GM12878 (cell line): Measurements from ENCODE around the gene EHMT2.

Experiments used
- CTCF ChIP-seq, 3 experiments: IDR thresholded peaks in 2 of 3; conservative IDR thresholded peaks in 1 of 3; 2 replicates each; pipeline ENCODE4 v1.5.1; 2011; ENCODE audit warnings: low read depth in 3 of 3, low read length in 3 of 3, mild to moderate bottlenecking in 3 of 3, control low read depth in 2 of 3, moderate library complexity in 2 of 3, inconsistent platforms in 1 of 3, mixed read lengths in 1 of 3; ENCODE audit not compliant: control insufficient read depth in 2 of 3, insufficient read depth in 1 of 3; ENCODE audit errors: extremely low read depth in 1 of 3
- GABPA ChIP-seq: IDR thresholded peaks from 2 replicates; pipeline ENCODE4 v1.6.1; 2014; ENCODE audit warnings: antibody characterized with exemption, low read depth, mild to moderate bottlenecking, inconsistent platforms
- NFYA ChIP-seq: IDR thresholded peaks from 2 replicates; pipeline ENCODE4 v1.6.1; 2011; ENCODE audit warnings: low read depth, mild to moderate bottlenecking, low read length, improper control_type of control experiment, borderline replicate concordance
- RFX5 ChIP-seq: IDR thresholded peaks from 2 replicates; pipeline ENCODE4 v1.6.1; 2011; ENCODE audit warnings: low read depth, low read length, improper control_type of control experiment
- SUZ12 ChIP-seq: fragments of 200-600 bp; sonication (generic); IDR thresholded peaks from one replicate; pipeline ENCODE4 v1.6.1; 2018; ENCODE audit warnings: antibody characterized with exemption, mild to moderate bottlenecking; ENCODE audit not compliant: unreplicated experiment
- TF ChIP-seq, protein P1 (sequence below): fragments of 150-350 bp; IDR thresholded peaks from 2 replicates; pipeline ENCODE4 v1.6.1; 2014; ENCODE audit warnings: mild to moderate bottlenecking, low read depth, low read length
- TF ChIP-seq, protein P2 (sequence below): IDR thresholded peaks from 2 replicates; pipeline ENCODE4 v1.6.1; 2011; ENCODE audit warnings: mild to moderate bottlenecking, low read depth, low read length, moderate library complexity; ENCODE audit not compliant: insufficient replicate concordance

DNA sequence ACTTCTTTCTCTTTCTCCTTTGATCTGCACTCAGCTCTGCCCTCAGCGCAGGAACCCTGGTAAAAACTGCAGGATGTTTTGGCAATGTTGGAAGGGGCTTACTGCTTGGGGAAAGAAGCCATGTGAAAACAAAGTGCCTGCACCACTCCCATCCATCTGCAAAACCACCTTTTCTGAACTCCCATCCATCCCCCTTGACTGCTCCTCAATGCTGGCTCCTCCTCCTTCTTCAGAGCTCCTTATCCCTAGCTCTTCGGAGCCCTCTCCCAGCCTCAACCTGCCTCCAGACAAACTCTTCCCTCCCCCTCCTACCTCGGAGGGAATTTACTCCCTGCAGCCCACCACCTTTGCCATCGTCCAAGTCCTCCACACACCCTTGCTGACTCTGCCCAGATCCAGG is 8.6 kb upstream of the EHMT2 start:
- TF ChIP-seq, protein P1, sequence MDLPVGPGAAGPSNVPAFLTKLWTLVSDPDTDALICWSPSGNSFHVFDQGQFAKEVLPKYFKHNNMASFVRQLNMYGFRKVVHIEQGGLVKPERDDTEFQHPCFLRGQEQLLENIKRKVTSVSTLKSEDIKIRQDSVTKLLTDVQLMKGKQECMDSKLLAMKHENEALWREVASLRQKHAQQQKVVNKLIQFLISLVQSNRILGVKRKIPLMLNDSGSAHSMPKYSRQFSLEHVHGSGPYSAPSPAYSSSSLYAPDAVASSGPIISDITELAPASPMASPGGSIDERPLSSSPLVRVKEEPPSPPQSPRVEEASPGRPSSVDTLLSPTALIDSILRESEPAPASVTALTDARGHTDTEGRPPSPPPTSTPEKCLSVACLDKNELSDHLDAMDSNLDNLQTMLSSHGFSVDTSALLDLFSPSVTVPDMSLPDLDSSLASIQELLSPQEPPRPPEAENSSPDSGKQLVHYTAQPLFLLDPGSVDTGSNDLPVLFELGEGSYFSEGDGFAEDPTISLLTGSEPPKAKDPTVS, result no peak
- no peak for TF ChIP-seq SUZ12
- no peak for TF ChIP-seq GABPA
- TF ChIP-seq, protein P2, sequence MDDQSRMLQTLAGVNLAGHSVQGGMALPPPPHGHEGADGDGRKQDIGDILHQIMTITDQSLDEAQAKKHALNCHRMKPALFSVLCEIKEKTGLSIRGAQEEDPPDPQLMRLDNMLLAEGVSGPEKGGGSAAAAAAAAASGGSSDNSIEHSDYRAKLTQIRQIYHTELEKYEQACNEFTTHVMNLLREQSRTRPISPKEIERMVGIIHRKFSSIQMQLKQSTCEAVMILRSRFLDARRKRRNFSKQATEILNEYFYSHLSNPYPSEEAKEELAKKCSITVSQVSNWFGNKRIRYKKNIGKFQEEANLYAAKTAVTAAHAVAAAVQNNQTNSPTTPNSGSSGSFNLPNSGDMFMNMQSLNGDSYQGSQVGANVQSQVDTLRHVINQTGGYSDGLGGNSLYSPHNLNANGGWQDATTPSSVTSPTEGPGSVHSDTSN, result no peak
- TF ChIP-seq CTCF (IDR thresholded peaks at IDR 0.05 in 2 of 3, conservative IDR thresholded peaks at IDR 0.05 in 1 of 3; ENCODE audit: control insufficient read depth in 2 of 3, extremely low read depth in 1 of 3, insufficient read depth in 1 of 3, low read depth in 3 of 3, low read length in 3 of 3), result no peak
- no peak for TF ChIP-seq NFYA
- TF ChIP-seq RFX5, result no peak
